ENCODE measurements around the gene PANK4. TPM values are rescaled to one million over a fixed set of nuclear protein-coding genes. Genes with fewer than 3 reads are reported as not detected.
A peak's percentile ranks its signal among the peaks of the same experiment; 100 is the strongest.

PANK4 gene
- total and polyA plus RNA-seq, 9 of the 15 experiments (the other 6 are each of a cell fraction or from before 2014, with no cell fraction given): 0.93 to 55.6 (median 31.5) TPM

DNA sequence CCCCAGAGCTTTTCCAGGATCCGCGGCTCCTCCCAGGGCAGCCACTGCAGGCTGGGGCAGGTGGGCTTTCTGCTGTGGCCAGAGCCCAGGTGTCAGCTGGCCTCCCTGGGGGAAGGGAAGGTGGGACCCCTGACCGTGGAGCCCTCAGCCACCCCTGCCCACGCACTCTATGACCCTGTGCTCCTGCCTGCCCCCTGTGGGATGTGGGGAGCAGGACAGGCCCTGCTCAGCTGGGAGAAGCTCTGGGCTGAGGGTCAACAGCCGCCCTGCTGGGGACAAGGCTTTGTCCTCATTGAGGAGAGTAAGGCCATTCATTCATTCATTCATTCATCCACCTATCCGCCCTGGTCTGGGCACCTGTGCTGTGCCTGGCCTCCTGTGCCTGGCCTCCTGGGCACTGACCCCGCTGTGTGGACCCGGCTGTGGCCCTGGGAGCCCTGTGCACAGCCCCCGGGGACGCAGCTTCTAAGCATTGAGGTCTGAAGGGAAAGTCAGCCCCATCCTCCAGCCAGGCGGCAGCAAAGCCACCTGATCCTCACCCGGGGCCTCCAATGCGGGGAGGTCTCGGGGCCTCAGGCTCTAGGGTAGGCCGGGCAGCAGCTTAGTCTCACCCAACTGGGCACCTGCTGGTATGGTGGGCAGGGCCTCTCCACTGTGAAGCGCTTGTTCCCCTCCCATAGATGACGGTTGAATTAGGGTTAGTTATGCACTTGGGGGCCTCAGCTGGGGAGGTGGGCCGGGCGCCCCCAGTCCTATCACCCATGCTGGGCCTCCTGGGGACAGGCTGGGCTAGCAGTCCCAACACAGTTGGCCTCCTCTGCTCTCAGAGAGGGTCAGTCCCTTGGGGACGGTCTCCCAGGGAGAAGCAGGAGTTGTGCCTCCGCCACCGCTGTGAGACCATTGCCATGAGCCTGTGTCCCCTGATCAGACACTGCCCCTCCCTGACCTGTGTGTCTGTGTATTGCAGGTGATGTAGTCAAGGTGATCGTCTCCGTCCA is 35.8 kb upstream of the PANK4 start (continued):
- TF ChIP-seq, protein P1, sequence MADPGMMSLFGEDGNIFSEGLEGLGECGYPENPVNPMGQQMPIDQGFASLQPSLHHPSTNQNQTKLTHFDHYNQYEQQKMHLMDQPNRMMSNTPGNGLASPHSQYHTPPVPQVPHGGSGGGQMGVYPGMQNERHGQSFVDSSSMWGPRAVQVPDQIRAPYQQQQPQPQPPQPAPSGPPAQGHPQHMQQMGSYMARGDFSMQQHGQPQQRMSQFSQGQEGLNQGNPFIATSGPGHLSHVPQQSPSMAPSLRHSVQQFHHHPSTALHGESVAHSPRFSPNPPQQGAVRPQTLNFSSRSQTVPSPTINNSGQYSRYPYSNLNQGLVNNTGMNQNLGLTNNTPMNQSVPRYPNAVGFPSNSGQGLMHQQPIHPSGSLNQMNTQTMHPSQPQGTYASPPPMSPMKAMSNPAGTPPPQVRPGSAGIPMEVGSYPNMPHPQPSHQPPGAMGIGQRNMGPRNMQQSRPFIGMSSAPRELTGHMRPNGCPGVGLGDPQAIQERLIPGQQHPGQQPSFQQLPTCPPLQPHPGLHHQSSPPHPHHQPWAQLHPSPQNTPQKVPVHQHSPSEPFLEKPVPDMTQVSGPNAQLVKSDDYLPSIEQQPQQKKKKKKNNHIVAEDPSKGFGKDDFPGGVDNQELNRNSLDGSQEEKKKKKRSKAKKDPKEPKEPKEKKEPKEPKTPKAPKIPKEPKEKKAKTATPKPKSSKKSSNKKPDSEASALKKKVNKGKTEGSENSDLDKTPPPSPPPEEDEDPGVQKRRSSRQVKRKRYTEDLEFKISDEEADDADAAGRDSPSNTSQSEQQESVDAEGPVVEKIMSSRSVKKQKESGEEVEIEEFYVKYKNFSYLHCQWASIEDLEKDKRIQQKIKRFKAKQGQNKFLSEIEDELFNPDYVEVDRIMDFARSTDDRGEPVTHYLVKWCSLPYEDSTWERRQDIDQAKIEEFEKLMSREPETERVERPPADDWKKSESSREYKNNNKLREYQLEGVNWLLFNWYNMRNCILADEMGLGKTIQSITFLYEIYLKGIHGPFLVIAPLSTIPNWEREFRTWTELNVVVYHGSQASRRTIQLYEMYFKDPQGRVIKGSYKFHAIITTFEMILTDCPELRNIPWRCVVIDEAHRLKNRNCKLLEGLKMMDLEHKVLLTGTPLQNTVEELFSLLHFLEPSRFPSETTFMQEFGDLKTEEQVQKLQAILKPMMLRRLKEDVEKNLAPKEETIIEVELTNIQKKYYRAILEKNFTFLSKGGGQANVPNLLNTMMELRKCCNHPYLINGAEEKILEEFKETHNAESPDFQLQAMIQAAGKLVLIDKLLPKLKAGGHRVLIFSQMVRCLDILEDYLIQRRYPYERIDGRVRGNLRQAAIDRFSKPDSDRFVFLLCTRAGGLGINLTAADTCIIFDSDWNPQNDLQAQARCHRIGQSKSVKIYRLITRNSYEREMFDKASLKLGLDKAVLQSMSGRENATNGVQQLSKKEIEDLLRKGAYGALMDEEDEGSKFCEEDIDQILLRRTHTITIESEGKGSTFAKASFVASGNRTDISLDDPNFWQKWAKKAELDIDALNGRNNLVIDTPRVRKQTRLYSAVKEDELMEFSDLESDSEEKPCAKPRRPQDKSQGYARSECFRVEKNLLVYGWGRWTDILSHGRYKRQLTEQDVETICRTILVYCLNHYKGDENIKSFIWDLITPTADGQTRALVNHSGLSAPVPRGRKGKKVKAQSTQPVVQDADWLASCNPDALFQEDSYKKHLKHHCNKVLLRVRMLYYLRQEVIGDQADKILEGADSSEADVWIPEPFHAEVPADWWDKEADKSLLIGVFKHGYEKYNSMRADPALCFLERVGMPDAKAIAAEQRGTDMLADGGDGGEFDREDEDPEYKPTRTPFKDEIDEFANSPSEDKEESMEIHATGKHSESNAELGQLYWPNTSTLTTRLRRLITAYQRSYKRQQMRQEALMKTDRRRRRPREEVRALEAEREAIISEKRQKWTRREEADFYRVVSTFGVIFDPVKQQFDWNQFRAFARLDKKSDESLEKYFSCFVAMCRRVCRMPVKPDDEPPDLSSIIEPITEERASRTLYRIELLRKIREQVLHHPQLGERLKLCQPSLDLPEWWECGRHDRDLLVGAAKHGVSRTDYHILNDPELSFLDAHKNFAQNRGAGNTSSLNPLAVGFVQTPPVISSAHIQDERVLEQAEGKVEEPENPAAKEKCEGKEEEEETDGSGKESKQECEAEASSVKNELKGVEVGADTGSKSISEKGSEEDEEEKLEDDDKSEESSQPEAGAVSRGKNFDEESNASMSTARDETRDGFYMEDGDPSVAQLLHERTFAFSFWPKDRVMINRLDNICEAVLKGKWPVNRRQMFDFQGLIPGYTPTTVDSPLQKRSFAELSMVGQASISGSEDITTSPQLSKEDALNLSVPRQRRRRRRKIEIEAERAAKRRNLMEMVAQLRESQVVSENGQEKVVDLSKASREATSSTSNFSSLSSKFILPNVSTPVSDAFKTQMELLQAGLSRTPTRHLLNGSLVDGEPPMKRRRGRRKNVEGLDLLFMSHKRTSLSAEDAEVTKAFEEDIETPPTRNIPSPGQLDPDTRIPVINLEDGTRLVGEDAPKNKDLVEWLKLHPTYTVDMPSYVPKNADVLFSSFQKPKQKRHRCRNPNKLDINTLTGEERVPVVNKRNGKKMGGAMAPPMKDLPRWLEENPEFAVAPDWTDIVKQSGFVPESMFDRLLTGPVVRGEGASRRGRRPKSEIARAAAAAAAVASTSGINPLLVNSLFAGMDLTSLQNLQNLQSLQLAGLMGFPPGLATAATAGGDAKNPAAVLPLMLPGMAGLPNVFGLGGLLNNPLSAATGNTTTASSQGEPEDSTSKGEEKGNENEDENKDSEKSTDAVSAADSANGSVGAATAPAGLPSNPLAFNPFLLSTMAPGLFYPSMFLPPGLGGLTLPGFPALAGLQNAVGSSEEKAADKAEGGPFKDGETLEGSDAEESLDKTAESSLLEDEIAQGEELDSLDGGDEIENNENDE (IDR thresholded peaks at IDR 0.05; ENCODE audit: low read depth, low read length): no peak
- TF ChIP-seq, protein P2, sequence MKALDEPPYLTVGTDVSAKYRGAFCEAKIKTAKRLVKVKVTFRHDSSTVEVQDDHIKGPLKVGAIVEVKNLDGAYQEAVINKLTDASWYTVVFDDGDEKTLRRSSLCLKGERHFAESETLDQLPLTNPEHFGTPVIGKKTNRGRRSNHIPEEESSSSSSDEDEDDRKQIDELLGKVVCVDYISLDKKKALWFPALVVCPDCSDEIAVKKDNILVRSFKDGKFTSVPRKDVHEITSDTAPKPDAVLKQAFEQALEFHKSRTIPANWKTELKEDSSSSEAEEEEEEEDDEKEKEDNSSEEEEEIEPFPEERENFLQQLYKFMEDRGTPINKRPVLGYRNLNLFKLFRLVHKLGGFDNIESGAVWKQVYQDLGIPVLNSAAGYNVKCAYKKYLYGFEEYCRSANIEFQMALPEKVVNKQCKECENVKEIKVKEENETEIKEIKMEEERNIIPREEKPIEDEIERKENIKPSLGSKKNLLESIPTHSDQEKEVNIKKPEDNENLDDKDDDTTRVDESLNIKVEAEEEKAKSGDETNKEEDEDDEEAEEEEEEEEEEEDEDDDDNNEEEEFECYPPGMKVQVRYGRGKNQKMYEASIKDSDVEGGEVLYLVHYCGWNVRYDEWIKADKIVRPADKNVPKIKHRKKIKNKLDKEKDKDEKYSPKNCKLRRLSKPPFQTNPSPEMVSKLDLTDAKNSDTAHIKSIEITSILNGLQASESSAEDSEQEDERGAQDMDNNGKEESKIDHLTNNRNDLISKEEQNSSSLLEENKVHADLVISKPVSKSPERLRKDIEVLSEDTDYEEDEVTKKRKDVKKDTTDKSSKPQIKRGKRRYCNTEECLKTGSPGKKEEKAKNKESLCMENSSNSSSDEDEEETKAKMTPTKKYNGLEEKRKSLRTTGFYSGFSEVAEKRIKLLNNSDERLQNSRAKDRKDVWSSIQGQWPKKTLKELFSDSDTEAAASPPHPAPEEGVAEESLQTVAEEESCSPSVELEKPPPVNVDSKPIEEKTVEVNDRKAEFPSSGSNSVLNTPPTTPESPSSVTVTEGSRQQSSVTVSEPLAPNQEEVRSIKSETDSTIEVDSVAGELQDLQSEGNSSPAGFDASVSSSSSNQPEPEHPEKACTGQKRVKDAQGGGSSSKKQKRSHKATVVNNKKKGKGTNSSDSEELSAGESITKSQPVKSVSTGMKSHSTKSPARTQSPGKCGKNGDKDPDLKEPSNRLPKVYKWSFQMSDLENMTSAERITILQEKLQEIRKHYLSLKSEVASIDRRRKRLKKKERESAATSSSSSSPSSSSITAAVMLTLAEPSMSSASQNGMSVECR (CRISPR knock-in tag; IDR thresholded peaks at IDR 0.05): no peak
- TF ChIP-seq POLR3A (IDR thresholded peaks at IDR 0.05; ENCODE audit: borderline replicate concordance, extremely low read depth, insufficient read depth, insufficient read length): no peak
- no peak for TF ChIP-seq LARP7 (IDR thresholded peaks at IDR 0.05)
- TF ChIP-seq BACH1 (tag; IDR thresholded peaks at IDR 0.05): no peak
- no peak for TF ChIP-seq PHTF2 (CRISPR knock-in tag; IDR thresholded peaks at IDR 0.05)
- no peak for TF ChIP-seq HMG20B (CRISPR knock-in tag; IDR thresholded peaks at IDR 0.05)
- no peak for TF ChIP-seq RBFOX2 (IDR thresholded peaks at IDR 0.05; ENCODE audit: low read depth, low read length)
- TF ChIP-seq CBX1 (IDR thresholded peaks at IDR 0.05; ENCODE audit: low read depth): 0 out of 2 replicates have a peak, but pooled peaks have one; percentile 37
